Stimulated activated CD4-positive, alpha-beta T cell treated with anti-CD3 and anti-CD28 coated beads, Interleukin-4, amount 100 ng/mL, for 24 hours (primary cell): ENCODE data around the gene AGBL4.

Source experiments
- DNase-seq: peaks from one replicate; pipeline ENCODE4 v3.0.0-alpha.2; 2020

AGBL4 gene

GRCh38 chr1:48876330-48876785 lies 1147.4 kb downstream of the AGBL4 start:
- no peak for DNase-seq

DNA sequence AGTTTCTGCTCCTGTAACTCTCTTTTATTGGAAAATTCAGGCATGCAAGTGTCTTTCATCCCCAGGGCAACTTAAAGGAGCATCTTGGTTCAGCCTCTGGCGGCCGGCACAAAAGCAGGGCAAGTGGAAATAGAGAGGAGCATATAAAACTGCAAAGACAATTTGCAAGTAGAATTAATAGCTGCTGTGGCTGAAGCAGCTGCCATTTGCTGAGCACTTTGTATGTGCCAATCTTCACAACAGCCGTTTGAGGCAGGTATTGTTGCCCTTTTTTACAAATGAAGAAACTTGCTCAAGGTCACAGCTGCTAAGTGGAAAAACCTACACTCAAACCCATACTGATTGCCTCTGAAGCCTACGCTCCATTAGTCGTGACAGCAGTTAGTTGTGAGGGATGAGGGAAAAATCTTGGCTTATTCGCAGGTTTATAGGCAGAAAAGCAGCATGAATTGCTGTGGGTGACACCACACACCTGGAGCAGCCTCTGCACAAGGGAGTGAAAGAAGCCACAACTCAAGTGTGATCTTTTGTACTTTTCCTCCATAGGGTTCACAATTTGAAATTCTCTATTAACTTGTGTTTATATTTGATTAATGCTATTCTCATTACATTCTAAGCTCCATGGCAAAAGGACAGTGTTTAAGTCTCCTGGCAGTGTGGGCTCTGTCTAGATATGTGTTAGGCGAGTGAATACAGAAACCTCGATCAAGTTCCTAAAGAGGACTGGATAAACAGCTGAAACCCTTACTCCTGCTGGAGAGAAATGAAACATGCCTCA lies 1148.0 kb downstream of the AGBL4 start:
- DNase-seq, result no peak

DNA sequence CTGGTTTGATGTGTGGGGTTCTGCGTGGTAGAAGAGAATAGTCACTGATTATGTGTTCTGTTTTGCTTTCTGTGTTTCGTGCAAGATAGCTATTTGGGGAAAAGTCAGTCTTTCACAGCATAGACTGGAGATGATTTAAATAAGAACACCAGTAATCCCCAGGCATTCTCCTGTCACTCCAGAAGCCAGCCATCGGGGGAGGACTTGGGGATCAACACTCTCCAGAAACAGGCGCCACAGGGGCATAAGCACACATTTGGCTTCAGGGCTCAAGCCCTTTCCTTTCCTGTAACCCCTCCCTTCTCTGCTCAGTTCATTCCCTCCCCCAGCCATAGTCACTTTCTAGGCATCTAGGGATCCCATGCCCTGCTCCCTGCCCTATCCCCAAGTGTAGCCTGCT lies 1149.8 kb downstream of the AGBL4 start:
- DNase-seq, result no peak

- DNase-seq, result no peak
These were observed 1153.2 kb downstream of the AGBL4 start for GRCh38 chr1:48870596-48870995.

DNA sequence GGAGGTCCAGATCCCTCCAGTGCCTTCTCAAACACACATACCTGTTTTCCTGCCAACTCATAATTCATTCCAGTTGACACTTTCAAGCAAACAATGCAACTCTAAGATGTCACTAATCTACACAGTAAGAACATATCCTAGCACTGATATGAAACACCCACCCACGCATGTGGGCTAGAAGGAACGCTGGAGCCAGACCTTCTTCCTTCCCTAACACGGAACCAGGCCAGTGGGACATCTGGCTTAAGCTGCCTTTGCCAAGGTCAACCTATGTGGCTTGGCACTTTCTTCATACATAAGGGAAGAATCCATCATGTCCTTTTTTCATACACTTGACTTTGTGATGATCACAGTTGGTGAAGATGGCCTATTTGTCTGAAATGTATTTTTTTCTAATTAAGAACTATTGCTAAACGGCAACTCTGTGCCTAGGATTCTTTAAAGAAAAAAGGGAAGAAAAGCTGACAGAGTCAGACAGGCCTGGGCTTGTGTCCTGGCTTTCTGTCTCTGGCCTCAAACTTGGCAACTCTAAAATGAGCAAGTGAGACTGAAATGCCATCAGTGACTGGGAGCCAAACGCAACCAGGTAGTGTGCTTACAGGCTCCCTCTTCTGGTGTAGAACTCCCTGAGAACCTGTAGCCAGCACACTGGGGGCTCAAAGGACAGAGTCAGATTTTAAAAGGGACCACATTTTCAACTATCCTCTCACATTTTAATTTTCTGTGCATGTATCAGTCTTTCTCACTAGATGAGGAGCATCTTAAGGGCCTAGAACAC lies 1154.4 kb downstream of the AGBL4 start:
- DNase-seq, result no peak

- no peak for DNase-seq
These were observed 1158.8 kb downstream of the AGBL4 start for GRCh38 chr1:48864913-48865312.

- no peak for DNase-seq
These were observed 1164.3 kb downstream of the AGBL4 start for GRCh38 chr1:48859456-48859855.

DNA sequence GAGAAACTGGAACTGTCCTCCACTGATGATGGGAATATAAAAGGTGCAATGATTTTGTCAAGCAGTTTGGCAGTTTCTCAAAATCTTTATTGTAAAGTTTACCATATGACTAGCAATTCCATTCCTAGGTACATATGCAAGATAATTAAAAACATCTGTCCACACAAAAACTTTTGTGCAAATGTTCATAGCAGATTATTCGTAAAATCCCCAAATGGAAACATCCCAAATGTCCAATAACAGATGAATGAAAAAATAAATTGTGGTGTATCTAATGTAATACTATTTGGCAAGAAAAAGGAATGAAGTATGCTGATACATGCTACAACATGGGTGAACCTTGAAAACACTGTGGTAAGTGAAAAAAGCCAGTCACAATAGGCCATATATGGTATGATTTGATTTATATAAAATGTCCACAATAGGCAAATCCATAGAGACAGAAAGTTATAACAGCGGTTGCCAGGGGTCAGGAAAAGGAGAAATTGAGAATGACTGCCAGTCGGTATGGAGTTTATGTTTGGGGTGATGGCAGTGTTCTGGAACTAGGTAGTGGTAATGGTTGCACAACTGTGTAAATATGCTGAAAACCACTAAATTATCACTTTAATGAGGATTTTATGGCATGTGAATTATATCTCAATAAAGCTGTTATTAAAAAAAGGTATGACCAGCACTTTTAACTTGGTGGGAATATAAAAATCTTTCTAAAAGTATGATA lies 1165.4 kb downstream of the AGBL4 start:
- DNase-seq, result no peak

DNA sequence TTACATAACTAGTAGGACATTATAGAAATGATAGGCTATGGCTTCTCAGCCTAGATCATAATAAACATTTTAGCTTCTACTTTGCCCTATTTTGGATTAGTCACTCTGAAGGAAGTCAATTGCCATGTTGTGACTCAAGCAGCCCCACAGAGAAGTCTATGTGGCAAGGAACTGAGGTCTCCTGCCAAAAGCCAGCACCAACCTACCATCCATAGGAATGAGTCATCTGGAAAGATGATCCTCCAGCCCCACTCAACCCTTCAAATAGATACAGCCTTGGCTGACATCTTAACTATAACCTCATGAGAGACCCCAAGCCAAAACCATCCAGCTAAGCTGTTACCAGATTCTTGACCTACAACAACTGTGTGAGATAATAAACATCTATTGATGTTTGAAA lies 1170.7 kb downstream of the AGBL4 start:
- no peak for DNase-seq

GRCh38 chr1:48851638-48852037 lies 1172.1 kb downstream of the AGBL4 start:
- no peak for DNase-seq

DNA sequence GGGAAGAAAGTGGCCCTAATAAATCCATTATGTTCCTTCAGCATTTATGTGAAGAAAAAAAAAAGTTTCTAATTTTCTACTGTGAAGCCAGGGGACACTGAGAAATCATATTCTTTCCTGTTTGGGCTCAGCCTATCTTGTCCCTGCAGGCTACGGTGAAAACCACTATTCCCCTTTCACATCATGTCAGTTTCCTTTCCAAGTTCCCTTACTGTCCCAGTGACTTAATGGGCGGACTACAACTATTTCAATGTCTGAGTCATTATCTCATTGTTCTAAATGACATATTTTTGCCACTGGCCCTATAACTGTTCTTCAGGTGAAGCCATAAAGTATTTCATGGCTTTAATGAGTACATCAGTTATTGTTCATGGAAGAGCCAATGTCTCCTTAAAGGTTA lies 1175.7 kb downstream of the AGBL4 start:
- no peak for DNase-seq

GRCh38 chr1:48846441-48846840 lies 1177.3 kb downstream of the AGBL4 start:
- DNase-seq, result no peak

- DNase-seq, result no peak
These were observed 1179.6 kb downstream of the AGBL4 start for GRCh38 chr1:48844187-48844586.

- no peak for DNase-seq
These were observed 1181.8 kb downstream of the AGBL4 start for GRCh38 chr1:48841966-48842365.

- no peak for DNase-seq
These were observed 1182.3 kb downstream of the AGBL4 start for GRCh38 chr1:48841461-48841860.

DNA sequence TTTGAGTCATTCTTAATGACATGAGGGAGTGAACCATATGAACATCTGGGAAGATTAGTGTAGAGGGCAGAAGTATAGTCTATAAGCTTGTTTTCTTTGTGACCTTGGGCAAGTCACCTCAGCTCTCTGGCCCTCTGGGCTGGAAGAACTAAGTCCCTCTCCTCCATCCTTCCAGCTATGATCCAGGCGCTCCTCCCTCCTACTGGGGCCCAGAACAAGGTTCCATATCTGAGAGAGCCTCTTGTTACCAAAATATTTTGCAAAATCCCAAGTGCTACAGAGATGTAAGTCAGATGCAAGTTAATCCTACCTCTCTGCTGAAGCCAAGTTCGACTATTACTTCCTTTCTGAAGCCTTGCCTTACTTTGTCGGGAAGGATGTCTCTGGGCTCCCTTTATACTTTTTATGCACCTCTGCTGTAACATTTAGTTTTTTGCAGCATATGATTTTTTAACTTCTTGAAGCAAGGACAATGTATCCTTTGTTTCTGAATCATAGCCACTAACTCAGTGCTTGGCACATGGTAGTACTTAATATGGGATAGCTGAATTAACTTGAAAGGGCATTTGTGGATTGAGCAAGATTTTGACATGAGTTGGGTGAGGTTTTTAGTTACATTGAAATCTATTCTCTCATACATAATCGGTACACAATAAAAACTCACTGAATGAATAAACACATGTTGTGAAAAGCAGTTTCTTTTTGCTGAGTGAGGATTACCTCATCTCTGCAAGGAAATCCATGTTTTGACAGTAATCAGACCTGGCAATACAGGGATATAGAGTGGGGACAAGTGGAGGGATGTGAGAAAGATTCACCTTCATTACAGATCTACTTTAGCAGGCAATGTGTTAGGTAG lies 1192.4 kb downstream of the AGBL4 start:
- no peak for DNase-seq

GRCh38 chr1:48830715-48831114 lies 1193.0 kb downstream of the AGBL4 start:
- DNase-seq, result no peak

GRCh38 chr1:48829446-48829845 lies 1194.3 kb downstream of the AGBL4 start:
- no peak for DNase-seq

GRCh38 chr1:48823168-48823567 lies 1200.6 kb downstream of the AGBL4 start:
- no peak for DNase-seq

GRCh38 chr1:48820491-48820890 lies 1203.3 kb downstream of the AGBL4 start:
- DNase-seq, result no peak

DNA sequence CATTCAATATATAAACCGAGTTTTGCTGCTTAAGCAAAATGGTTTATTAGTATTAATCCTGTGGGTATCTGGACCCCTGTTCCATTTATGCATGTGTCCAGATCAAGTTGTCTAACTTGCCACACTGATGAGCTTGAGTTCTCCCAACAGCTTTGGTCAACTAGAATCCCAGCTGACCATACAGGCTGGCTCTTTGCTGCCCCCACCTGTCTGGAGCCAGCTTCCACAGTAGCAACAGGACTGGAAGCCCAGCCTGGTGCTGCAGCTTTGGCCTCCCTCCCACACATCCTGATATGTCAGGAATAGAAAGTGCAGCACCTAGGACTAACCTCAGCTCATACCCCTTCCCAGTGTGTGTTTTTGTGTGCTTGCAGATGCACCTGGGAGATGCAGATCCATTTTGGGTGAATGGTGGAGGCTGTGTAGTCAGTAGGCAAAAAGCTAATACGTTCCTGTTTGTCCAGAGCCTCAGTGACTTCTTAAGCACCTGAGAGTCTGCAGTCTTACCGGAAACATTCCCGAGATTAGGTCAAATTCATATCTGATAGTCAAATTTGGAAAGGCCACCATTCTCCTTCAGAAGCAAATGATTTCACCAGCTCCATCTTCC lies 1206.1 kb downstream of the AGBL4 start:
- no peak for DNase-seq

- no peak for DNase-seq
These were observed 1213.0 kb downstream of the AGBL4 start for GRCh38 chr1:48810740-48811139.
